Measurements from ENCODE around the gene CHRNE. TPM values are rescaled to one million over a fixed set of nuclear protein-coding genes. Genes with fewer than 3 reads are reported as not detected.
"Not testable (repeated sequence)": the region's sequence is repeated elsewhere in the genome, so short reads cannot be mapped to it uniquely, and the experiment has no call there.

The CHRNE gene
- total RNA-seq, 4 donors from 2014 or later, result 0.50 to 3.6 (median 1.5) TPM

- TF ChIP-seq, protein P1, sequence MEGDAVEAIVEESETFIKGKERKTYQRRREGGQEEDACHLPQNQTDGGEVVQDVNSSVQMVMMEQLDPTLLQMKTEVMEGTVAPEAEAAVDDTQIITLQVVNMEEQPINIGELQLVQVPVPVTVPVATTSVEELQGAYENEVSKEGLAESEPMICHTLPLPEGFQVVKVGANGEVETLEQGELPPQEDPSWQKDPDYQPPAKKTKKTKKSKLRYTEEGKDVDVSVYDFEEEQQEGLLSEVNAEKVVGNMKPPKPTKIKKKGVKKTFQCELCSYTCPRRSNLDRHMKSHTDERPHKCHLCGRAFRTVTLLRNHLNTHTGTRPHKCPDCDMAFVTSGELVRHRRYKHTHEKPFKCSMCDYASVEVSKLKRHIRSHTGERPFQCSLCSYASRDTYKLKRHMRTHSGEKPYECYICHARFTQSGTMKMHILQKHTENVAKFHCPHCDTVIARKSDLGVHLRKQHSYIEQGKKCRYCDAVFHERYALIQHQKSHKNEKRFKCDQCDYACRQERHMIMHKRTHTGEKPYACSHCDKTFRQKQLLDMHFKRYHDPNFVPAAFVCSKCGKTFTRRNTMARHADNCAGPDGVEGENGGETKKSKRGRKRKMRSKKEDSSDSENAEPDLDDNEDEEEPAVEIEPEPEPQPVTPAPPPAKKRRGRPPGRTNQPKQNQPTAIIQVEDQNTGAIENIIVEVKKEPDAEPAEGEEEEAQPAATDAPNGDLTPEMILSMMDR (IDR thresholded peaks at IDR 0.05), result no peak
- DNase-seq (ENCODE audit: low spot score) (no peak), ATAC-seq (ENCODE audit: low FRiP score) (no peak)
These were observed 44.6 kb downstream of the CHRNE start for GRCh38 chr17:4858068-4858881.

GRCh38 chr17:4857347-4857746 lies 45.6 kb downstream of the CHRNE start:
- DNase-seq (ENCODE audit: low spot score); ATAC-seq (ENCODE audit: low FRiP score): not testable (repeated sequence)

DNA sequence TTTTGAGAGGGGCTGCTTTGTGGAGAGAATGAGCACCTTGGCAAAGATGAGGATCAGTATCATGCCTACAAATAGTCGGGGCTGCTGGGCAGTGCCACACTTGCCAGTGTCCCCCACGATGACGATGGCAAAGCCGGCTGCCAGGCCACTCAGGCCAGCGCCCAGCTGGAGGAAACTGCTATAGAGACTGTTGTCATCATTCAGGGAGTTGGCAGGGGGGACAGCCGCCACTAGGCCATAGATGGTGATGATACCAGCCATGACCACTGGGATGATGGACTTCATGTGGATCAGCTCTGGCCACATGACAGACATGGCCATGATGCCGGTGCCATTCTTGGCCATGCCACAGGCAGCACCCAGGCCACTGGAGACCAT lies 46.0 kb downstream of the CHRNE start:
- TF ChIP-seq, protein P1 (IDR thresholded peaks at IDR 0.05), result no peak

GRCh38 chr17:4856271-4856936 lies 46.5 kb downstream of the CHRNE start:
- ATAC-seq (ENCODE audit: low FRiP score) (peak; percentile 51), DNase-seq (ENCODE audit: low spot score) (no peak)
- TF ChIP-seq, protein P1 (IDR thresholded peaks at IDR 0.05), result no peak

More for the DNA sequence above, 46.0 kb downstream of the CHRNE start:
- DNase-seq (ENCODE audit: low spot score) (no peak), ATAC-seq (ENCODE audit: low FRiP score) (no peak)

GRCh38 chr17:4854111-4854681 lies 48.7 kb downstream of the CHRNE start:
- DNase-seq (ENCODE audit: low spot score) (no peak), ATAC-seq (ENCODE audit: low FRiP score) (no peak)
- TF ChIP-seq, protein P1 (IDR thresholded peaks at IDR 0.05), result no peak

DNA sequence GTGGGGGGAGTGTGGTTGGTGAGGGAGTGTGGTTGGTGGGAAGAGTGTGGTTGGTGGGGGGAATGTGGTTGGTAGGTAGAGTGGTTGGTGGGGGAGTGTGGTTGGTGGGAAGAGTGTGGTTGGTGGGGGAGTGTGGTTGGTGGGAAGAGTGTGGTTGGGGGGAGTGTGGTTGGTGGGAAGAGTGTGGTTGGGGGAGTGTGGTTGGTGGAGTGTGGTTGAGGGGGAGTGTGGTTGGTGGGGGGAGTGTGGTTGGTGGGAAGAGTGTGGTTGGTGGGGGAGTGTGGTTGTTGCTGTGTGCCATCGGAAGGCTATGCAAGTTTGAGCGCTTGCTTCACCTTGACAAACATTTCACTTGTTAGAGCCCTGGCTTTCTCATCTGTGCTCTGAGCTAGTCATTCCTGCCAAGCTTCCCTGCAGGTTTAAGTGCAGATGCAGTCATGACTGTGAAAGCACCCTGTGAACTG lies 49.7 kb downstream of the CHRNE start:
- no peak for ATAC-seq (ENCODE audit: low FRiP score)
- DNase-seq (ENCODE audit: low spot score), result no peak
- TF ChIP-seq, protein P1 (IDR thresholded peaks at IDR 0.05), result no peak

DNA sequence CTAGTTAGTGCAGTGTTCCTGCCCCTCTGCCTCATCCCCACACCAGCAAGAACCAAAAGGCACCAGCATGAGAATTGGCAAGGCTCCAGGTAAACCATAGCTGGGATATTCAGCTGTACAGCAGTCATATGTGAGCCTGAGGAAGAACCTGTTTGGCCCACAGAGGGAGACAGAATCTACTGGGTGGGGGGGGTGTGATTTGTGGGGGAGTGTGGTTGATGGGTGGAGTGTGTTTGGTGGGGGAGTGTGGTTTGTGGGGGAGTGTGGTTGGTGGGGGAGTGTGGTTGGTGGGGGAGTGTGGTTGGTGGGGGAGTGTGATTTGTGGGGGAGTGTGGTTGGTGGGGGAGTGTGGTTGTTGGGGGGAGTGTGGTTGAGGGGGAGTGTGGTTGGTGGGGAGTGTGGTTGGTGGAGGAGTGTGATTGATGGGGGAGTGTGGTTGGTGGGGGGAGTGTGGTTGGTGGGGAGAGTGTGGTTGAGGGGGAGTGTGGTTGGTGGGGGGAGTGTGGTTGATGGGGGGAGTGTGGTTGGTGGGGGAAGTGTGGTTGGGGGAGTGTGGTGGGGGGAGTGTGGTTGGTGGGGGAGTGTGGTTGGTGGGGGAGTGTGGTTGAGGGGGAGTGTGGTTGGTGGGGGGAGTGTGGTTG lies 50.2 kb downstream of the CHRNE start:
- ATAC-seq (ENCODE audit: low FRiP score), result no peak
- DNase-seq (ENCODE audit: low spot score), result no peak
- TF ChIP-seq, protein P1 (IDR thresholded peaks at IDR 0.05), result no peak

Data from omental fat pad (tissue), 4 donors.